Measurements from ENCODE around the gene SERPINA1. TPM values are rescaled to one million over a fixed set of nuclear protein-coding genes. Genes with fewer than 3 reads are reported as not detected.

Gene SERPINA1
- total RNA-seq, 1 donor from 2014 or later: 1.4 TPM

Other genes with a start within 250 kb of the SERPINA1 start
- gene PPP4R4, start 214.3 kb downstream of the SERPINA1 start, total RNA-seq: 0.31 TPM
- gene SERPINA10, start 95.3 kb downstream of the SERPINA1 start, total RNA-seq: not detected
- gene SERPINA6, start 65.3 kb downstream of the SERPINA1 start, total RNA-seq: not detected
- gene SERPINA2, start 21.9 kb downstream of the SERPINA1 start, total RNA-seq: not detected
- not detected for gene SERPINA11, start 64.2 kb upstream of the SERPINA1 start, total RNA-seq
- gene SERPINA9, start 87.6 kb upstream of the SERPINA1 start, total RNA-seq: not detected
- gene SERPINA12, start 120.9 kb upstream of the SERPINA1 start, total RNA-seq: not detected
- not detected for gene SERPINA4, start 172.8 kb upstream of the SERPINA1 start, total RNA-seq
- 0.16 TPM for gene SERPINA5, start 192.8 kb upstream of the SERPINA1 start, total RNA-seq
- gene SERPINA3, start 223.8 kb upstream of the SERPINA1 start, total RNA-seq: 0.94 TPM